WTC11 (cell line): ENCODE data around the gene GRID2. TPM values are rescaled to one million over a fixed set of nuclear protein-coding genes. Genes with fewer than 3 reads are reported as not detected.

Source experiments
- ATAC-seq: fragments of 200-7000 bp; cut with Tn5 transposase; 2 replicates; pipeline ENCODE4 v1.10.0; 2021; ENCODE audit warnings: mild to moderate bottlenecking, moderate library complexity
- CTCF ChIA-PET: fragments of 300-600 bp; sonication (Branson Sonifier 250); formaldehyde crosslinking; loops from one replicate; lab custom pipeline; 2021; ENCODE audit warnings: antibody characterized with exemption; lab: Charles Lee
- POLR2A ChIA-PET: fragments of 350-600 bp; sonication (Branson Sonifier 250); formaldehyde crosslinking; loops from one replicate; lab custom pipeline; 2021; ENCODE audit warnings: antibody characterized with exemption; lab: Charles Lee
- DNase-seq: peaks from one replicate; pipeline ENCODE4 v3.0.0; 2021; ENCODE audit warnings: low spot score
- H3K27ac Mint-ChIP-seq: 2 replicates; pipeline ENCODE4 v1.8.0; 2021; ENCODE audit warnings: mixed read lengths
- H3K27me3 Mint-ChIP-seq: 2 replicates; pipeline ENCODE4 v1.8.0; 2021; ENCODE audit warnings: low read depth, mild to moderate bottlenecking, moderate library complexity, mixed read lengths
- H3K36me3 Mint-ChIP-seq: 2 replicates; pipeline ENCODE4 v1.8.0; 2021; ENCODE audit warnings: mixed read lengths
- H3K4me1 Mint-ChIP-seq: 2 replicates; pipeline ENCODE4 v1.8.0; 2022; ENCODE audit warnings: mixed read lengths
- H3K4me3 Mint-ChIP-seq: 2 replicates; pipeline ENCODE4 v1.8.0; 2021; ENCODE audit warnings: mild to moderate bottlenecking, moderate library complexity, mixed read lengths
- H3K9me3 Mint-ChIP-seq: 2 replicates; pipeline ENCODE4 v1.8.0; 2021; ENCODE audit warnings: mixed read lengths
- ARID4B ChIP-seq: sonication (generic); formaldehyde crosslinking; IDR thresholded peaks from 2 replicates; pipeline ENCODE4 v1.8.0; 2023; ENCODE audit warnings: missing genetic modification reagents, mild to moderate bottlenecking, borderline replicate concordance
- ATF1 ChIP-seq: sonication (generic); formaldehyde crosslinking; IDR thresholded peaks from 2 replicates; pipeline ENCODE4 v1.8.1; 2023; ENCODE audit warnings: mild to moderate bottlenecking, moderate library complexity, missing genetic modification reagents
- E2F4 ChIP-seq: sonication (generic); formaldehyde crosslinking; IDR thresholded peaks from 2 replicates; pipeline ENCODE4 v1.8.1; 2022; ENCODE audit warnings: low read depth, mild to moderate bottlenecking, moderate library complexity, missing genetic modification reagents, borderline replicate concordance
- FOXJ3 ChIP-seq: sonication (generic); formaldehyde crosslinking; IDR thresholded peaks from 2 replicates; pipeline ENCODE4 v1.9.0; 2021; ENCODE audit warnings: missing genetic modification reagents, mild to moderate bottlenecking, borderline replicate concordance
- GRHL2 ChIP-seq: fragments of 250-450 bp; sonication (Bioruptor Pico); IDR thresholded peaks from 2 replicates; pipeline ENCODE4 v1.8.0; 2022; ENCODE audit warnings: mild to moderate bottlenecking, moderate library complexity; ENCODE audit not compliant: insufficient replicate concordance, severe bottlenecking
- HMGXB4 ChIP-seq: sonication (generic); formaldehyde crosslinking; IDR thresholded peaks from 2 replicates; pipeline ENCODE4 v1.8.1; 2023; ENCODE audit warnings: mild to moderate bottlenecking, moderate library complexity, missing genetic modification reagents
- MLX ChIP-seq: sonication (generic); formaldehyde crosslinking; IDR thresholded peaks from 2 replicates; pipeline ENCODE4 v1.8.1; 2023; ENCODE audit warnings: mild to moderate bottlenecking, missing genetic modification reagents, moderate library complexity
- MXD4 ChIP-seq: fragments of 250-450 bp; sonication (Bioruptor Pico); IDR thresholded peaks from 2 replicates; pipeline ENCODE4 v1.8.0; 2021; ENCODE audit warnings: mild to moderate bottlenecking, moderate library complexity, borderline replicate concordance
- NFE2L1 ChIP-seq: sonication (generic); formaldehyde crosslinking; IDR thresholded peaks from 2 replicates; pipeline ENCODE4 v1.8.1; 2023; ENCODE audit warnings: missing genetic modification reagents
- NR2C2 ChIP-seq: sonication (generic); formaldehyde crosslinking; IDR thresholded peaks from 2 replicates; pipeline ENCODE4 v1.8.0; 2022; ENCODE audit warnings: mild to moderate bottlenecking, missing genetic modification reagents
- PRRX2 ChIP-seq: fragments of 250-450 bp; sonication (Bioruptor Pico); IDR thresholded peaks from 2 replicates; pipeline ENCODE4 v1.8.0; 2021; ENCODE audit warnings: mild to moderate bottlenecking
- RELA ChIP-seq: sonication (generic); formaldehyde crosslinking; IDR thresholded peaks from 2 replicates; pipeline ENCODE4 v1.8.1; 2022; ENCODE audit warnings: missing genetic modification reagents, mild to moderate bottlenecking, borderline replicate concordance
- SOX15 ChIP-seq: fragments of 250-450 bp; sonication (Bioruptor Pico); IDR thresholded peaks from 2 replicates; pipeline ENCODE4 v1.9.0; 2021; ENCODE audit warnings: mild to moderate bottlenecking
- TCF7 ChIP-seq: sonication (generic); formaldehyde crosslinking; IDR thresholded peaks from 2 replicates; pipeline ENCODE4 v1.8.0; 2022; ENCODE audit warnings: mild to moderate bottlenecking, low read depth, missing genetic modification reagents, moderate library complexity
- USF2 ChIP-seq: sonication (generic); formaldehyde crosslinking; IDR thresholded peaks from 2 replicates; pipeline ENCODE4 v1.8.1; 2023; ENCODE audit warnings: mild to moderate bottlenecking, missing genetic modification reagents, moderate library complexity
- ZNF121 ChIP-seq: sonication (generic); formaldehyde crosslinking; IDR thresholded peaks from 2 replicates; pipeline ENCODE4 v1.8.0; 2023; ENCODE audit warnings: missing genetic modification reagents
- ZNF219 ChIP-seq: sonication (generic); formaldehyde crosslinking; IDR thresholded peaks from 2 replicates; pipeline ENCODE4 v1.8.0; 2023; ENCODE audit warnings: missing genetic modification reagents, mild to moderate bottlenecking, borderline replicate concordance
- ZNF232 ChIP-seq: sonication (generic); formaldehyde crosslinking; IDR thresholded peaks from 2 replicates; pipeline ENCODE4 v1.8.0; 2022; ENCODE audit warnings: mild to moderate bottlenecking, missing genetic modification reagents
- ZNF423 ChIP-seq: fragments of 250-450 bp; sonication (Bioruptor Pico); IDR thresholded peaks from 2 replicates; pipeline ENCODE4 v2.1.2; 2022; ENCODE audit warnings: mild to moderate bottlenecking, moderate library complexity
- total RNA-seq: library from RNA; stranded (reverse); gene quantifications from 3 replicates; pipeline ENCODE4 v1.2.3, GENCODE V29; 2021
- TF ChIP-seq, protein P1 (sequence below): fragments of 250-450 bp; sonication (Bioruptor Pico); IDR thresholded peaks from 2 replicates; pipeline ENCODE4 v2.1.2; 2022; ENCODE audit warnings: mild to moderate bottlenecking, moderate library complexity
- TF ChIP-seq, protein P2 (sequence below): sonication (generic); formaldehyde crosslinking; IDR thresholded peaks from 2 replicates; pipeline ENCODE4 v1.8.1; 2022; ENCODE audit warnings: low read depth, missing genetic modification reagents, borderline replicate concordance

GRID2 gene
- total RNA-seq, 1 experiment from 2014 or later: 26.8 TPM

- Mint-ChIP-seq H3K27ac (no peak overlapping the region), H3K9me3 (peaks cover 15% of the 10 kb centered on the region), H3K27me3 (no peaks in the 10 kb centered on the region), H3K4me3 (no peak overlapping the region), H3K36me3 (peaks cover 6% of the 10 kb centered on the region; the same call in 1 of the 2 replicates), H3K4me1 (no peaks in the 10 kb centered on the region)
- DNase-seq: no peak
- ATAC-seq: no peak
- ChIA-PET CTCF (no interaction called here), POLR2A (no interaction called here)
- TF ChIP-seq PRRX2 (no peak), NR2C2 (CRISPR knock-in tag) (no peak), ARID4B (no peak)
These were observed 666.0 kb downstream of the GRID2 start for GRCh38 chr4:92969650-92970379.

DNA sequence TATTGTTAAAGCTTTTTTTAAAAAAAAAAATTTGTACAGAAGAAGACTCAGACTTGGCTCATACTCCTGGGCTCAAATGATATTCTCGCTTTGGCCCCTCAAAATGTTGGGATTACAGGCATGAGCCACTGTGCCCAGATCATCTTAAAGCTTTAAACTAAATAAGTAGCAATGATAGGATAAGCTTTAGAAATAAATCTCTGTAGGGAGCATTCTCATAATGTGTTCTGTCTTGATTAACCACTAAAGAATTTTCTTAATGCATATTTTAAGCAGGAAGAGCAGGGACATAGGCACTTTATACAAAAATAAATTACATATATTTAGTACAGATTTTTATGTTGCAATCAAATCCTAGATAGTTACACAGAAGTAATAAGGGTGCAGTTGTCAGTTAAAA is 667.2 kb downstream of the GRID2 start:
- Mint-ChIP-seq H3K9me3 (peaks cover 15% of the 10 kb centered on the region), H3K27ac (no peak overlapping the region), H3K4me3 (no peak overlapping the region), H3K36me3 (peaks cover 6% of the 10 kb centered on the region; the same call in 1 of the 2 replicates), H3K4me1 (no peaks in the 10 kb centered on the region), H3K27me3 (no peaks in the 10 kb centered on the region)
- ATAC-seq (no peak), DNase-seq (no peak)
- ChIA-PET POLR2A (no interaction called here), CTCF (no interaction called here)
- TF ChIP-seq RELA (no peak), TCF7 (CRISPR knock-in tag) (no peak), E2F4 (CRISPR knock-in tag) (no peak), MXD4 (no peak), ZNF423 (CRISPR knock-in tag) (no peak), SOX15 (CRISPR knock-in tag) (no peak), ZNF232 (CRISPR knock-in tag) (no peak), FOXJ3 (CRISPR knock-in tag) (no peak), NFE2L1 (CRISPR knock-in tag) (no peak), USF2 (CRISPR knock-in tag) (no peak), ZNF121 (no peak), MLX (CRISPR knock-in tag) (no peak), GRHL2 (CRISPR knock-in tag) (no peak), ZNF219 (CRISPR knock-in tag) (no peak), HMGXB4 (no peak), ATF1 (CRISPR knock-in tag) (no peak)
- TF ChIP-seq, protein P1, sequence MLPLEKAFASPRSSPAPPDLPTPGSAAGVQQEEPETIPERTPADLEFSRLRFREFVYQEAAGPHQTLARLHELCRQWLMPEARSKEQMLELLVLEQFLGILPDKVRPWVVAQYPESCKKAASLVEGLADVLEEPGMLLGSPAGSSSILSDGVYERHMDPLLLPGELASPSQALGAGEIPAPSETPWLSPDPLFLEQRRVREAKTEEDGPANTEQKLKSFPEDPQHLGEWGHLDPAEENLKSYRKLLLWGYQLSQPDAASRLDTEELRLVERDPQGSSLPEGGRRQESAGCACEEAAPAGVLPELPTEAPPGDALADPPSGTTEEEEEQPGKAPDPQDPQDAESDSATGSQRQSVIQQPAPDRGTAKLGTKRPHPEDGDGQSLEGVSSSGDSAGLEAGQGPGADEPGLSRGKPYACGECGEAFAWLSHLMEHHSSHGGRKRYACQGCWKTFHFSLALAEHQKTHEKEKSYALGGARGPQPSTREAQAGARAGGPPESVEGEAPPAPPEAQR: no peak
- TF ChIP-seq, protein P2, sequence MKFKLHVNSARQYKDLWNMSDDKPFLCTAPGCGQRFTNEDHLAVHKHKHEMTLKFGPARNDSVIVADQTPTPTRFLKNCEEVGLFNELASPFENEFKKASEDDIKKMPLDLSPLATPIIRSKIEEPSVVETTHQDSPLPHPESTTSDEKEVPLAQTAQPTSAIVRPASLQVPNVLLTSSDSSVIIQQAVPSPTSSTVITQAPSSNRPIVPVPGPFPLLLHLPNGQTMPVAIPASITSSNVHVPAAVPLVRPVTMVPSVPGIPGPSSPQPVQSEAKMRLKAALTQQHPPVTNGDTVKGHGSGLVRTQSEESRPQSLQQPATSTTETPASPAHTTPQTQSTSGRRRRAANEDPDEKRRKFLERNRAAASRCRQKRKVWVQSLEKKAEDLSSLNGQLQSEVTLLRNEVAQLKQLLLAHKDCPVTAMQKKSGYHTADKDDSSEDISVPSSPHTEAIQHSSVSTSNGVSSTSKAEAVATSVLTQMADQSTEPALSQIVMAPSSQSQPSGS (CRISPR knock-in tag): no peak
